ENCODE data around the gene DUSP11. TPM values are rescaled to one million over a fixed set of nuclear protein-coding genes. Genes with fewer than 3 reads are reported as not detected.

Gene DUSP11
- total and polyA plus RNA-seq, 4 donors = 13.9 to 44.1 (median 17.0) TPM

DNA sequence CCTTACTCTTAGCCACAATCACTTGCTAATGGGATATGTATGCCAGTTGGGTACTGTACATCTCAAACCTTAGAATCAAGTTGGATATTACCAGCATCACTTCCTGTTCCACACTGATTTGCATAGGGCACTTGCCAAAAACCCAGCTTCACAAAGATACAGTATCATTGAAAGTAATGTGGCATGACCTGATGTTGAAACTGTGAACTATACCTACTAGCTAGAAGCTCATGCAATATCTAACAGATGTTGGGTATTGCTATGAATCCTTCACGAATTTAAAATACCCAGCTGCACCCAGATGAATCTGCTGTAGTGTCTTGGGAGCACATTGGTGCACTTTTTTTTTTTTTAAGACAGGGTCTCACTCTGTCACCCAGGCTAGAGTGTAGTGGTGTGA is 42.4 kb upstream of the DUSP11 start:
- no peak overlapping the region for H3K4me3 ChIP-seq
- peaks cover 0 to 1% (median 0%) of the 10 kb centered on the region in 4 donors for H3K9me3 ChIP-seq (ENCODE audit: control insufficient read depth in 4 of 4, insufficient read depth in 3 of 4, low read length in 3 of 4)
- peaks cover 0 to 7% (median 2%) of the 10 kb centered on the region in 3 donors for H3K27me3 ChIP-seq (ENCODE audit: control insufficient read depth in 3 of 3, insufficient read depth in 3 of 3, low read length in 2 of 3)
- H3K9ac ChIP-seq (ENCODE audit: insufficient read depth in 1 of 2, low read length in 2 of 2) = no peak overlapping the region
- DNase-seq (no peak), ATAC-seq (ENCODE audit: insufficient read depth, low FRiP score) (no peak)
- WGBS, 2 donors = 57 to 69% methylated on average over 1 of the region's 1 CpG
- no peak overlapping the region for H3K27ac ChIP-seq (ENCODE audit: low read depth in 1 of 2, low read length in 1 of 2)
- no peaks in the 10 kb centered on the region for H3K36me3 ChIP-seq (ENCODE audit: control insufficient read depth in 4 of 4, insufficient read depth in 4 of 4, low read length in 4 of 4)
- no peaks in the 10 kb centered on the region for H3K4me1 ChIP-seq (ENCODE audit: control insufficient read depth in 5 of 5, insufficient read depth in 5 of 5, low read length in 5 of 5)
- no peak for TF ChIP-seq CTCF (IDR thresholded peaks at IDR 0.05; ENCODE audit: control extremely low read depth, extremely low read depth)

- Histone ChIP-seq H3K9ac (ENCODE audit: insufficient read depth in 1 of 2, low read length in 2 of 2) (no peak overlapping the region), H3K36me3 (ENCODE audit: control insufficient read depth in 4 of 4, insufficient read depth in 4 of 4, low read length in 4 of 4) (no peaks in the 10 kb centered on the region), H3K9me3 (ENCODE audit: control insufficient read depth in 4 of 4, insufficient read depth in 3 of 4, low read length in 3 of 4) (peaks cover 0 to 1% (median 0%) of the 10 kb centered on the region in 4 donors), H3K27ac (ENCODE audit: low read depth in 1 of 2, low read length in 1 of 2) (no peak overlapping the region), H3K4me3 (no peak overlapping the region), H3K27me3 (ENCODE audit: control insufficient read depth in 3 of 3, insufficient read depth in 3 of 3, low read length in 2 of 3) (peaks cover 0 to 7% (median 2%) of the 10 kb centered on the region in 3 donors), H3K4me1 (ENCODE audit: control insufficient read depth in 5 of 5, insufficient read depth in 5 of 5, low read length in 5 of 5) (no peaks in the 10 kb centered on the region)
- no peak for TF ChIP-seq CTCF (IDR thresholded peaks at IDR 0.05; ENCODE audit: control extremely low read depth, extremely low read depth)
- no peak for ATAC-seq (ENCODE audit: insufficient read depth, low FRiP score)
- 67 to 87% methylated on average over 2 of the region's 2 CpGs for WGBS, 2 donors
- DNase-seq = no peak
Measured at GRCh38 chr2:73821669-73822068, 41.8 kb upstream of the DUSP11 start.

- H3K4me3 ChIP-seq = no peak overlapping the region
- no peak overlapping the region for H3K9ac ChIP-seq (ENCODE audit: insufficient read depth in 1 of 2, low read length in 2 of 2)
- no peak for ATAC-seq (ENCODE audit: insufficient read depth, low FRiP score)
- 14 to 16% methylated on average over 2 of the region's 2 CpGs for WGBS, 2 donors
- H3K27ac ChIP-seq (ENCODE audit: low read depth in 1 of 2, low read length in 1 of 2) = no peak overlapping the region
- peaks cover 0 to 7% (median 2%) of the 10 kb centered on the region in 3 donors for H3K27me3 ChIP-seq (ENCODE audit: control insufficient read depth in 3 of 3, insufficient read depth in 3 of 3, low read length in 2 of 3)
- DNase-seq = no peak
- no peaks in the 10 kb centered on the region for H3K4me1 ChIP-seq (ENCODE audit: control insufficient read depth in 5 of 5, insufficient read depth in 5 of 5, low read length in 5 of 5)
- TF ChIP-seq CTCF (IDR thresholded peaks at IDR 0.05; ENCODE audit: control extremely low read depth, extremely low read depth) = no peak
- H3K36me3 ChIP-seq (ENCODE audit: control insufficient read depth in 4 of 4, insufficient read depth in 4 of 4, low read length in 4 of 4) = no peaks in the 10 kb centered on the region
- H3K9me3 ChIP-seq (ENCODE audit: control insufficient read depth in 4 of 4, insufficient read depth in 3 of 4, low read length in 3 of 4) = peaks cover 0 to 1% (median 0%) of the 10 kb centered on the region in 4 donors
Measured at GRCh38 chr2:73821227-73821626, 41.3 kb upstream of the DUSP11 start.

DNA sequence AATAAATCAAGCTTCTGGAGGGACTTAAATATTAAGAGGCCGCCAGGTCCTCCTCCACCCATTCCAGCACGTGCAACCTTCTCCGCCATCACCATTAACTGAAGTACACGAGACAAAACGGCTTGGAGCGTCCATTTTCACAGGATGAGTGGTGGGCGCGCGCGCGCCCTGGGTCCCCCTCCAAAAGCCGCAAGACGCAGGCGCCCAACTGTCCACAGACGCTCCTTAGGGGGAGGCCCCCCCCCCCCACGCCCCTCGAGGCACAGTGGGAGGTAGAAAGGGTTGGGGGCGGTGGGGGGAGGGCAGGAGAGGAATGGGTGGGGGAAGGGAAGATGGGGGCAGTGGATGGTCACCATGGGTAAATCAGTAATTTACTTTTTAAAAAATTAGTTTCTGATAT is 38.4 kb upstream of the DUSP11 start:
- H3K36me3 ChIP-seq (ENCODE audit: control insufficient read depth in 4 of 4, insufficient read depth in 4 of 4, low read length in 4 of 4) = no peaks in the 10 kb centered on the region
- no peak overlapping the region for H3K27ac ChIP-seq (ENCODE audit: low read depth in 1 of 2, low read length in 1 of 2)
- no peak overlapping the region for H3K4me3 ChIP-seq
- no peaks in the 10 kb centered on the region for H3K4me1 ChIP-seq (ENCODE audit: control insufficient read depth in 5 of 5, insufficient read depth in 5 of 5, low read length in 5 of 5)
- TF ChIP-seq CTCF (IDR thresholded peaks at IDR 0.05; ENCODE audit: control extremely low read depth, extremely low read depth) = no peak
- 85 to 92% methylated on average over 18 of the region's 18 CpGs for WGBS, 2 donors
- peaks cover 0 to 1% (median 0%) of the 10 kb centered on the region in 4 donors for H3K9me3 ChIP-seq (ENCODE audit: control insufficient read depth in 4 of 4, insufficient read depth in 3 of 4, low read length in 3 of 4)
- ATAC-seq (ENCODE audit: insufficient read depth, low FRiP score) (no peak), DNase-seq (no peak)
- peaks cover 0 to 7% (median 2%) of the 10 kb centered on the region in 3 donors for H3K27me3 ChIP-seq (ENCODE audit: control insufficient read depth in 3 of 3, insufficient read depth in 3 of 3, low read length in 2 of 3)
- no peak overlapping the region for H3K9ac ChIP-seq (ENCODE audit: insufficient read depth in 1 of 2, low read length in 2 of 2)
